DOHH2 (cell line): ENCODE results near the gene HELLS.
A peak's percentile ranks its signal among the peaks of the same experiment; 100 is the strongest.
"Not testable (repeated sequence)": the region's sequence is repeated elsewhere in the genome, so short reads cannot be mapped to it uniquely, and the experiment has no call there.

Experiments
- H3F3A ChIP-seq: fragments of 200-600 bp; sonication (generic), shearing (Covaris generic); 2 replicates; pipeline ENCODE4 v1.6.0; 2016; ENCODE audit warnings: antibody characterized with exemption, mild to moderate bottlenecking; ENCODE audit not compliant: control insufficient read depth, insufficient read depth
- H3K27ac ChIP-seq: fragments of 200-600 bp; sonication (generic); 2 replicates; pipeline ENCODE4 v1.5.1; 2014; ENCODE audit warnings: low read depth, mild to moderate bottlenecking, low read length, moderate library complexity
- H3K27me3 ChIP-seq: fragments of 200-600 bp; sonication (generic); 2 replicates; pipeline ENCODE4 v1.6.1; 2014; ENCODE audit warnings: mild to moderate bottlenecking, low read length, mixed read lengths; ENCODE audit not compliant: control insufficient read depth
- H3K36me3 ChIP-seq: fragments of 200-600 bp; sonication (generic); 2 replicates; pipeline ENCODE4 v1.6.1; 2014; ENCODE audit warnings: mild to moderate bottlenecking, low read length, moderate library complexity, mixed read lengths; ENCODE audit not compliant: control insufficient read depth
- H3K4me1 ChIP-seq: fragments of 200-600 bp; sonication (generic); 2 replicates; pipeline ENCODE4 v1.6.1; 2014; ENCODE audit warnings: mild to moderate bottlenecking, low read length, mixed read lengths; ENCODE audit not compliant: control insufficient read depth
- H3K4me2 ChIP-seq: fragments of 200-600 bp; sonication (generic); 2 replicates; pipeline ENCODE4 v1.6.0; 2014; ENCODE audit warnings: mild to moderate bottlenecking, low read length, moderate library complexity
- H3K4me3 ChIP-seq: fragments of 200-600 bp; sonication (generic); 2 replicates; pipeline ENCODE4 v1.5.1; 2014; ENCODE audit warnings: mild to moderate bottlenecking, low read length, mixed read lengths
- H3K79me2 ChIP-seq: fragments of 200-600 bp; sonication (generic); 2 replicates; pipeline ENCODE4 v1.6.1; 2014; ENCODE audit warnings: mild to moderate bottlenecking, low read length, mixed read lengths; ENCODE audit not compliant: control insufficient read depth
- H3K9me2 ChIP-seq: fragments of 200-600 bp; sonication (generic); replicated peaks from 2 replicates; pipeline ENCODE4 v1.6.1; 2014; ENCODE audit warnings: mild to moderate bottlenecking, low read length, mixed read lengths; ENCODE audit not compliant: control insufficient read depth
- H3K9me3 ChIP-seq: fragments of 200-600 bp; sonication (generic); 2 replicates; pipeline ENCODE4 v1.6.1; 2014; ENCODE audit warnings: antibody characterized with exemption, low read length, mixed read lengths; ENCODE audit not compliant: control insufficient read depth, insufficient read depth
- H4K20me1 ChIP-seq: fragments of 200-600 bp; sonication (generic); 2 replicates; pipeline ENCODE4 v1.6.0; 2014; ENCODE audit warnings: low read depth, mild to moderate bottlenecking, antibody characterized with exemption, low read length, moderate library complexity; ENCODE audit not compliant: control insufficient read depth, insufficient read depth
- CTCF ChIP-seq: fragments of 200-600 bp; sonication (generic); IDR thresholded peaks from one replicate; pipeline ENCODE4 v1.5.1; 2014; ENCODE audit warnings: antibody characterized with exemption, mild to moderate bottlenecking, low read depth, low read length; ENCODE audit not compliant: poor library complexity, severe bottlenecking
- EZH2phosphoT487 ChIP-seq: fragments of 200-600 bp; sonication (generic); IDR thresholded peaks from 2 replicates; pipeline ENCODE4 v1.6.1; 2017; ENCODE audit warnings: borderline replicate concordance, mild to moderate bottlenecking, antibody characterized with exemption, low read length, moderate library complexity, mixed read lengths

Gene HELLS

GRCh38 chr10:94546049-94546900, 687 bp downstream of the HELLS start:
- Histone ChIP-seq H3K9me2 (no peaks in the 10 kb centered on the region), H3K27me3 (no peaks in the 10 kb centered on the region), H3F3A (peaks cover 4% of the 10 kb centered on the region; the same call in 1 of the 2 replicates), H3K36me3 (peaks cover 53% of the 10 kb centered on the region), H3K4me1 (peaks cover 29% of the 10 kb centered on the region), H4K20me1 (peaks cover 16% of the 10 kb centered on the region), H3K9me3 (no peaks in the 10 kb centered on the region), H3K4me3 (peak overlapping the region; percentile 98), H3K79me2 (peaks cover 62% of the 10 kb centered on the region), H3K4me2 (peak overlapping the region; percentile 81), H3K27ac (peak overlapping the region; percentile 89)
- TF ChIP-seq EZH2phosphoT487, result no peak
- no peak for TF ChIP-seq CTCF

GRCh38 chr10:94546901-94547185, 1.3 kb downstream of the HELLS start:
- TF ChIP-seq CTCF (no peak), EZH2phosphoT487 (no peak)
- peaks cover 59% of the 10 kb centered on the region for H3K36me3 ChIP-seq
- no peaks in the 10 kb centered on the region for H3K9me2 ChIP-seq
- H3F3A ChIP-seq, result peaks cover 4% of the 10 kb centered on the region; the same call in 1 of the 2 replicates
- no peaks in the 10 kb centered on the region for H3K9me3 ChIP-seq
- H3K4me1 ChIP-seq, result peaks cover 29% of the 10 kb centered on the region
- H3K27ac ChIP-seq, result peak overlapping the region; percentile 89; the same call in 1 of the 2 replicates
- H3K27me3 ChIP-seq, result no peaks in the 10 kb centered on the region
- H3K4me2 ChIP-seq, result peak overlapping the region; percentile 81
- peak overlapping the region; percentile 98 for H3K4me3 ChIP-seq
- peaks cover 16% of the 10 kb centered on the region for H4K20me1 ChIP-seq
- H3K79me2 ChIP-seq, result peaks cover 68% of the 10 kb centered on the region

GRCh38 chr10:94549221-94549620, 3.6 kb downstream of the HELLS start:
- H3F3A ChIP-seq, result peaks cover 7% of the 10 kb centered on the region; the same call in 1 of the 2 replicates
- peaks cover 26% of the 10 kb centered on the region for H3K4me1 ChIP-seq
- peak overlapping the region; percentile 13; the same call in 1 of the 2 replicates for H3K4me3 ChIP-seq
- peaks cover 22% of the 10 kb centered on the region for H4K20me1 ChIP-seq
- H3K27me3 ChIP-seq, result no peaks in the 10 kb centered on the region
- no peaks in the 10 kb centered on the region for H3K9me3 ChIP-seq
- peaks cover 82% of the 10 kb centered on the region for H3K36me3 ChIP-seq
- peaks cover 92% of the 10 kb centered on the region for H3K79me2 ChIP-seq
- H3K4me2 ChIP-seq, result peak overlapping the region; percentile 81
- H3K27ac ChIP-seq, result no peak overlapping the region
- no peaks in the 10 kb centered on the region for H3K9me2 ChIP-seq
- TF ChIP-seq CTCF (no peak), EZH2phosphoT487 (no peak)

GRCh38 chr10:94567714-94568307, 22.2 kb downstream of the HELLS start:
- H3K4me3 ChIP-seq, H3K27ac ChIP-seq, H3K9me3 ChIP-seq, H3K4me1 ChIP-seq, H3K9me2 ChIP-seq, H3K27me3 ChIP-seq, H3F3A ChIP-seq, H4K20me1 ChIP-seq, H3K4me2 ChIP-seq: not testable (repeated sequence)
- H3K36me3 ChIP-seq, result peaks cover 99% of the 10 kb centered on the region
- H3K79me2 ChIP-seq, result peaks cover 44% of the 10 kb centered on the region
